Ammon's horn (tissue), 1 donor: Measurements from ENCODE around the gene TXNL4A.
A peak's percentile ranks its signal among the peaks of the same experiment; 100 is the strongest.

ENCODE experiments used
- DNase-seq: peaks from one replicate; pipeline ENCODE4 v3.0.0-alpha.2; 2016; ENCODE audit warnings: low spot score

The TXNL4A gene

GRCh38 chr18:79935098-79935480 lies 53.3 kb downstream of the TXNL4A start:
- no peak for DNase-seq

DNA sequence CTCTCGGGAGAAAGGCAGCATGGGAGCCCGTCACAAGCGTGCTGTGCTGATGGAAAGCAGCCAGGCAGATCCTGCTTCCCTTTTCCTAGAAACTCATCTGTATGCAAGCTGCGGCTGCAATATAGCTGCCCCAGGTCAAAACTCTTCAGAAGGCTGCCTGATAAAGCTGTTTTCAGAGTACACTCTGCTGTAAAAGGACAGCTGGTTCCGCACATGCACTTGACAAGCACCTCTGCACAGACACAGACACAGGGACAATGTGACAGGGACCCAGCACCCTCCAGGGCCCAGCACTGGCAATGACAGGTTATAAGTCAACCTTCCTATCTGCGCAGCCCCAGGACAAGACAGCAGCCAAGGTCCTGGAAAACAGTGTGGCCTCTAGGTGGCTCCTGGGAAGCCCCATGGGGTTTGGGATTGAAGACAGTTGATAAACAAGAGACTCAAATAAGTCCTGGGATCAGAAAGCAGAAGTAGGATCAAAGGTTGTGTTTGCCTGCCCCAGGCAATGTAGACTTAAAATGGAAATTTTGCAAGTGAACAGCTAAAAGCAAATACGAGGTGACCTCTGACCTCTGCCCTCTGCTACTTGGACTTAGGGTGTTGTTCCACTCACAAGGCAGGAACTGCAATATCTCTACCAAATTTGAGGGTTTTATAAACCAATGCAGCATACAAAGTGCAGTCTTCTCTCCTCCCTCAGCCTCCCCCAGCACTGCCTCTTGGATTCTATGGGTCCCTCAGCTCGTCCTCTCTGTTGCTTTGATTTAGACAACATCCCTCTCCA lies 53.9 kb downstream of the TXNL4A start:
- no peak for DNase-seq

GRCh38 chr18:79933765-79934164 lies 54.6 kb downstream of the TXNL4A start:
- no peak for DNase-seq

- DNase-seq, result no peak
Observed at GRCh38 chr18:79932907-79933306, 55.5 kb downstream of the TXNL4A start.

GRCh38 chr18:79931475-79931874 lies 56.9 kb downstream of the TXNL4A start:
- DNase-seq, result no peak

DNA sequence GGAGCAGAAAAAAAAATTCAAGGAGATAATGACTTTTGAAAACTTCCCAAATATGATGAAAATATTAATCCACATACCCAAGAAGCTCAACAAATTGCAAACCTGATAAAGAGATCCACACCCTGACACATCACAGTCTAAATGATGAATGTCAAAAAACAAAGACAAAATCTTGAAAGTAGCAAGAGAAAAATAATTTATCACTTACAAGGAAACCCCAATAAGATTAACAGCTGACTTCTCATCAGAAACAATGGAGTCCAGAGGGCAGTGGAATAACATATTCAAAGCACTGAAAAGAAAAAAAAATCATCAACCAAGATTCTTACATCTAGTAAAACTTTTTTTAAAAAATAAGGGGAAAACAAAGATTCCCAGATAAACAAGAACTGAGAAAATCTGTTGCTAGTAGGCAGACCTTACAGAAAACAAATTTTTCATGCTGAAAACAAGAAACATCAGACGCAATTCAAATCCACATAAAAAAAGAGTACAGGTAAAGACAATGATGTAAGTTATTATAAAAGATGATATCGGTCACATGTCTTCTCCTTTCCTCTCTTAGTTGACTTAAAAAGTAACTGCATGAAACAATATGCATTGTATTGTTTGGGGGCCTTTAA lies 58.2 kb downstream of the TXNL4A start:
- DNase-seq, result no peak

GRCh38 chr18:79928563-79928960 lies 59.8 kb downstream of the TXNL4A start:
- no peak for DNase-seq

DNA sequence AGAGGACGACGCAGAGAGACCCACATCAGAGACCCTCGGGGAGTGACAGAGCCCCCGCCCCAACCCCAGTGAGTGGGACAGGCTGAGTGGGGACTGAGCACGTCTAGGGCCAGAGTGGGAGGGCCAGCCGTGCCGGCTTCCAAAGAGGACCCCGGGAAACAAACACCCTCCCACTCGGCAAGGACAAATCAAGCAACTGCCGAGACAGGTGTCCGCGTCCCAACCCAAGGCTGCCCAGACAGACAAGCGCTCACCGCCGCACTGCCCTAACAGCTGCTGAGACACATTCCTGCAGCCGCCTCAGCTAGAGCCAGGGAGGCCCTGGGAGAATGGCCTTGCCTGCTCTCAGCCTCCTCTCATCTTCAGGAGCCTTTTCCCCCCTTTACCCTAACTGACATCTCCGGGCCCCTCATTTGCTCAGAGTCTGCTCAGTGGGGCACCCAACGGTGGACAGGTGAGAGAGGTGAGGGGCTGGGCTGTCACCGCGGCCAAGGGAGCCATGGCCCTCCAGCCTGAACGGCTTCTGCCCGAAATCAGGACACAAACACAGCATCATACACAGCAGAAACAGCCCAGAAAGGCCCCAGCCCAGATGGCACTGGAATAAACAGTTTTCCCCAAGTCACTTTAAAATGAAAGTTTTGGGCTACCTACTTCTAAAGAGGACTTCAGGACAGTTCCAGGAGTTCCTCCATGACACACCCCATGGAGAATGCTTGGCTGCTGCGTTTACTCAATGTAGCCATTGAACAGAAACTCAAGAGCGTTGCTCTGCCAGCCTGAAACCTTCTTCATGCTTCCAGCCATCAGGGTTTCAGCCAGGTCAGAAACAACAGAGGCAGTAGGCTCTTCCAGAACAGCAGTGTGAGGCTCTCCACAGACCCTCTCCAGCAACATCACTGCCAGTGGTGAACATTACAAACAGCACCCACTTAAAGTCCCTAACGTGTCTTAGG lies 60.5 kb downstream of the TXNL4A start:
- DNase-seq, result no peak

DNA sequence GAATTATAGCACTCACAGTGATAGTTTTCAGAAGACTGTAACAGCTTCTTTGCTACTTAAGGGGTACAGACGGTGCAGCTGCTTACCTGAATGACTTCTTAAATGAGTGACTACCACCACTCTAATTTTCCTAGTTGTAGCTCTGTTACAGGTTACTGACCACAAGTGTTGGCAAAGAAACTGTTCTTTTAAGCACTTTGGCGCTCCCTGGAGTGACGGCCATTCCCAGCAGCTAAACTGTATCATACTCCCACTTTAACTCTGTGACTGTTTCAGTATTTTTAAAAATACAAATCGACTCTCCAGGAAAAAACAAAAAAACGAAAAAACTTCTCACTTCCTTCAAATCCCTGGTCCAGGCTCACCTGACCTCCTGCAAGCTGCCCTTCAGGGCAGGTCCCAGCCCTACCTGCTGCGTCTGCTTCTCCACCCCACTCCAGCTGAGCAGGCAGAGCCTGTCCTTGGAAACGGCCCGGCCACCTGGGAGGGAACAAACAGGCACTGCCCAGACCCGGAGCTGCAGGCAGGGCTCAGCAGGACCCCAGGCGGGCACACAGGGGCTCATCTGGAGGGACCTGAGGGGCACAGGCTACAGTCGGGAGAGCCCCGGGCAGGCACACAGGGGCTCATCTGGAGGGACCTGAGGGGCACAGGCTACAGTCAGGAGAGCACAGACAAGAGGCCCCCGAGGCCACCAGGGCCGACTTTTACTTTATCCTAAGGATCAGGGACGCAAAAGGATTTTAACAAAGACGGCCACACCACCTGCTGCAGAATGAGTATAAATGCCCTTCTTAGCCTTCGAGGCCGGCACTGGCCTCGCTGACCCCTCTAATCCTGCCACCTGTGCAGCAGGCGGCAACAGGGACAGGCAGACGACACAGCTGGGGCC lies 61.4 kb downstream of the TXNL4A start:
- no peak for DNase-seq

DNA sequence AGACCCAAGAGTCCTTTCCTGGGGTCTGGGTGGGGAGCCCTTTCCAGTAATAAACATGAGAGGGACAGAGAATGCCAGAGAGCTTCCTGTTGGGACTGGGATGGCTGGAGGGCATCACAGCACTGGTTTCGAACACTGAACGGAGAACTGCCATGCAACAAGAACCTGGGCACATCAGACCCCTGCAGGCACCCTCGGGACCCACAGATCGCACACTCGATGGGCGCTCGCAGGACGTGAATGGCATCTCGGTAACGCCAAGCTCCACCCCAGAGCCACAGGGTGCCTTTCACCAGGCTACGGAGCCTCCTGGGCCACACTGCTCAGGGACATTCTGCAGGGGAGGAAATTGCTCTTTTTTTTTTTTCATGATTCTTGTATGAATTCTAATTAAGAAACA lies 62.1 kb downstream of the TXNL4A start:
- DNase-seq, result no peak

DNA sequence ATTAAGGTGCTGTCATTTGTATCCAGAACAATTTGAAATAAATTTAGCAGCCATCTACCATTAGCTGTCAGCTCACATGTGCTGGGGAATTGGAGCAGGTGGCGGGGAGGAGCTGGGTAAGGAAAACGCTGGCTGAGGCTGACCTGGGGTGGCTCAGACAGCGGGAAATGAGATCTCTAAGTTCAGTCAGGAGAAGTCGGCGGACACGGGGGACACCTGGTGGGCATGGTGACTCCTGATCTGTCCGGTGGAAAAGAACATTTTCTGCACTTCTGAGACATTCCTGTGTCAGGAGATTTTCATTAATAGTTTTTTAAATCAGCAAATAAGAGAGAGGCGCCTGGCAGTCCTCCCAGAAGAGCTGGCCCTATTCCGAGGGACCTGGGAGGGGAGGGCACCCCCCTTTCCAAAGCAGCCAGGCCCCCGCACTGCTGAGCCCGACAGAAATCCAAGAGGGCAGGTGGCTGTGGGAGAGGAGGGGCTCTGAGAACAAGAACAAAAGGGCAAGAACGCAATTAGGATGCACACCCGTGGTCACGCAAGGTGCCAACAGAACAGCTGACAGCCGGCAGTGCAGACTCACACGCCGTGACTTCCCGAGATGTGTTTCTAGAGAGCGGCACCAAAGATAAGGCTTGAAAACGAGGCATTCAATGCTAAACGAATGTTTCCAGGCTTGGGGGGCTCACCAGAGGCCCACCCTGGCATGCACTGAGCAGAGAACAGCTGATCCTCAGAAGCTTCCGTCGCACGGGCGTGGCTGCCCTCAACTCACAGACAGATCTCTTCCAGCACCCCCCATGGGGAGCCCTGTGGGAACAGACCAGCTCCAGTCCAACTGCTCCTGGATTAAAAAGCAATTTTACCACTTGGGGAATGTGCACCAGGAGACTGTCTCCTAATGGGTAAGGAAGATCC lies 63.3 kb downstream of the TXNL4A start:
- peak; percentile 67 for DNase-seq

GRCh38 chr18:79923896-79924585 lies 64.3 kb downstream of the TXNL4A start:
- no peak for DNase-seq

- DNase-seq, result no peak
Observed at GRCh38 chr18:79922971-79923411, 65.4 kb downstream of the TXNL4A start.

GRCh38 chr18:79921984-79922965 lies 66.1 kb downstream of the TXNL4A start:
- no peak for DNase-seq
